Measurements from ENCODE around the gene NCAM1.

DNA sequence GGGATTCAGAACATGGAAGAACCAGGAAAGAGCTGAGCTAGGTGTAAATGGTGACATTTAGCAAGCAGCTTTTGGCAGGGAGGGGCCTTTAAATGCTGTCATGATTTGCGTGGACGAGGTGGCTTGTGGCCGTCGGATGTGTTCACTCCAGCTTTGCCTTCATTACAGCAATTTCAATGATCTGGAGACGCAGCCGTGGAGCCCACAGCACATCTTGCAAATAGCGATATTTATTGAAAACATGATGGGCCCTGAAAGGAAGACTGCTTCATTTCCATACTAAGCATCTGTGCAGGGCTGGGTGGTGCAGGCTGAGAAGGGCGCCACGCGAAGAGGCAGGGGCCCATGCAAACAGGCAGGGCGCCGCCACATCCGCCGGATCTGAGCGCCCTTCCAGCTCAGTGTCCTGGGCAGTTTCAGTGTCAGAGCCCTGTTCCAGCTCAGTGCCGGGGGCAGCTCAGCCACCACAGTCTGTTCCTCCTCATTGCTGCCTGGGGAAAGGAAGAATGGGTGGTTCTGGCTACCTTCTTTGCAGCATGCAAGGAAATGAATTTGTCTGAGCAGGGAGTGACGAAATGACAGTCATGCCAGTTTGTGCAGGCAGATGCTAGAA is 242.0 kb downstream of the NCAM1 start:
- TF ChIP-seq, protein P1, sequence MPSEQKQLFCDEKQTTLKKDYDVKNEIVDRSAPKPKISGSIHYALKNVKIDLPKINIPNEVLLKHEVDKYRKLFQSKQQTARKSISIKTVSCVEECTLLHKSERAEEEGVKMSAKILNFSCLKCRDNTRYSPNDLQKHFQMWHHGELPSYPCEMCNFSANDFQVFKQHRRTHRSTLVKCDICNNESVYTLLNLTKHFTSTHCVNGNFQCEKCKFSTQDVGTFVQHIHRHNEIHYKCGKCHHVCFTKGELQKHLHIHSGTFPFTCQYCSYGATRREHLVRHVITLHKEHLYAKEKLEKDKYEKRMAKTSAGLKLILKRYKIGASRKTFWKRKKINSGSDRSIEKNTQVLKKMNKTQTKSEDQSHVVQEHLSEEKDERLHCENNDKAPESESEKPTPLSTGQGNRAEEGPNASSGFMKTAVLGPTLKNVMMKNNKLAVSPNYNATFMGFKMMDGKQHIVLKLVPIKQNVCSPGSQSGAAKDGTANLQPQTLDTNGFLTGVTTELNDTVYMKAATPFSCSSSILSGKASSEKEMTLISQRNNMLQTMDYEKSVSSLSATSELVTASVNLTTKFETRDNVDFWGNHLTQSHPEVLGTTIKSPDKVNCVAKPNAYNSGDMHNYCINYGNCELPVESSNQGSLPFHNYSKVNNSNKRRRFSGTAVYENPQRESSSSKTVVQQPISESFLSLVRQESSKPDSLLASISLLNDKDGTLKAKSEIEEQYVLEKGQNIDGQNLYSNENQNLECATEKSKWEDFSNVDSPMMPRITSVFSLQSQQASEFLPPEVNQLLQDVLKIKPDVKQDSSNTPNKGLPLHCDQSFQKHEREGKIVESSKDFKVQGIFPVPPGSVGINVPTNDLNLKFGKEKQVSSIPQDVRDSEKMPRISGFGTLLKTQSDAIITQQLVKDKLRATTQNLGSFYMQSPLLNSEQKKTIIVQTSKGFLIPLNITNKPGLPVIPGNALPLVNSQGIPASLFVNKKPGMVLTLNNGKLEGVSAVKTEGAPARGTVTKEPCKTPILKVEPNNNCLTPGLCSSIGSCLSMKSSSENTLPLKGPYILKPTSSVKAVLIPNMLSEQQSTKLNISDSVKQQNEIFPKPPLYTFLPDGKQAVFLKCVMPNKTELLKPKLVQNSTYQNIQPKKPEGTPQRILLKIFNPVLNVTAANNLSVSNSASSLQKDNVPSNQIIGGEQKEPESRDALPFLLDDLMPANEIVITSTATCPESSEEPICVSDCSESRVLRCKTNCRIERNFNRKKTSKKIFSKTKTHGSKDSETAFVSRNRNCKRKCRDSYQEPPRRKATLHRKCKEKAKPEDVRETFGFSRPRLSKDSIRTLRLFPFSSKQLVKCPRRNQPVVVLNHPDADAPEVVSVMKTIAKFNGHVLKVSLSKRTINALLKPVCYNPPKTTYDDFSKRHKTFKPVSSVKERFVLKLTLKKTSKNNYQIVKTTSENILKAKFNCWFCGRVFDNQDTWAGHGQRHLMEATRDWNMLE (tag by site-specific recombination; conservative IDR thresholded peaks at IDR 0.05; ENCODE audit: low read depth) = no peak
- TF ChIP-seq ZNF341 (tag by site-specific recombination; IDR thresholded peaks at IDR 0.05; ENCODE audit: low read depth) (no peak), ZSCAN30 (tag by site-specific recombination; IDR thresholded peaks at IDR 0.05) (no peak), MEIS1 (CRISPR knock-in tag; IDR thresholded peaks at IDR 0.05; ENCODE audit: borderline replicate concordance) (no peak)
- TF ChIP-seq, protein P2, sequence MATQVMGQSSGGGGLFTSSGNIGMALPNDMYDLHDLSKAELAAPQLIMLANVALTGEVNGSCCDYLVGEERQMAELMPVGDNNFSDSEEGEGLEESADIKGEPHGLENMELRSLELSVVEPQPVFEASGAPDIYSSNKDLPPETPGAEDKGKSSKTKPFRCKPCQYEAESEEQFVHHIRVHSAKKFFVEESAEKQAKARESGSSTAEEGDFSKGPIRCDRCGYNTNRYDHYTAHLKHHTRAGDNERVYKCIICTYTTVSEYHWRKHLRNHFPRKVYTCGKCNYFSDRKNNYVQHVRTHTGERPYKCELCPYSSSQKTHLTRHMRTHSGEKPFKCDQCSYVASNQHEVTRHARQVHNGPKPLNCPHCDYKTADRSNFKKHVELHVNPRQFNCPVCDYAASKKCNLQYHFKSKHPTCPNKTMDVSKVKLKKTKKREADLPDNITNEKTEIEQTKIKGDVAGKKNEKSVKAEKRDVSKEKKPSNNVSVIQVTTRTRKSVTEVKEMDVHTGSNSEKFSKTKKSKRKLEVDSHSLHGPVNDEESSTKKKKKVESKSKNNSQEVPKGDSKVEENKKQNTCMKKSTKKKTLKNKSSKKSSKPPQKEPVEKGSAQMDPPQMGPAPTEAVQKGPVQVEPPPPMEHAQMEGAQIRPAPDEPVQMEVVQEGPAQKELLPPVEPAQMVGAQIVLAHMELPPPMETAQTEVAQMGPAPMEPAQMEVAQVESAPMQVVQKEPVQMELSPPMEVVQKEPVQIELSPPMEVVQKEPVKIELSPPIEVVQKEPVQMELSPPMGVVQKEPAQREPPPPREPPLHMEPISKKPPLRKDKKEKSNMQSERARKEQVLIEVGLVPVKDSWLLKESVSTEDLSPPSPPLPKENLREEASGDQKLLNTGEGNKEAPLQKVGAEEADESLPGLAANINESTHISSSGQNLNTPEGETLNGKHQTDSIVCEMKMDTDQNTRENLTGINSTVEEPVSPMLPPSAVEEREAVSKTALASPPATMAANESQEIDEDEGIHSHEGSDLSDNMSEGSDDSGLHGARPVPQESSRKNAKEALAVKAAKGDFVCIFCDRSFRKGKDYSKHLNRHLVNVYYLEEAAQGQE (tag by site-specific recombination; IDR thresholded peaks at IDR 0.05) = no peak
- TF ChIP-seq, protein P3, sequence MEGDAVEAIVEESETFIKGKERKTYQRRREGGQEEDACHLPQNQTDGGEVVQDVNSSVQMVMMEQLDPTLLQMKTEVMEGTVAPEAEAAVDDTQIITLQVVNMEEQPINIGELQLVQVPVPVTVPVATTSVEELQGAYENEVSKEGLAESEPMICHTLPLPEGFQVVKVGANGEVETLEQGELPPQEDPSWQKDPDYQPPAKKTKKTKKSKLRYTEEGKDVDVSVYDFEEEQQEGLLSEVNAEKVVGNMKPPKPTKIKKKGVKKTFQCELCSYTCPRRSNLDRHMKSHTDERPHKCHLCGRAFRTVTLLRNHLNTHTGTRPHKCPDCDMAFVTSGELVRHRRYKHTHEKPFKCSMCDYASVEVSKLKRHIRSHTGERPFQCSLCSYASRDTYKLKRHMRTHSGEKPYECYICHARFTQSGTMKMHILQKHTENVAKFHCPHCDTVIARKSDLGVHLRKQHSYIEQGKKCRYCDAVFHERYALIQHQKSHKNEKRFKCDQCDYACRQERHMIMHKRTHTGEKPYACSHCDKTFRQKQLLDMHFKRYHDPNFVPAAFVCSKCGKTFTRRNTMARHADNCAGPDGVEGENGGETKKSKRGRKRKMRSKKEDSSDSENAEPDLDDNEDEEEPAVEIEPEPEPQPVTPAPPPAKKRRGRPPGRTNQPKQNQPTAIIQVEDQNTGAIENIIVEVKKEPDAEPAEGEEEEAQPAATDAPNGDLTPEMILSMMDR (tag by site-specific recombination; IDR thresholded peaks at IDR 0.05) = no peak

Data from HEK293 (cell line).